Measurements from ENCODE around the gene ADAM12.
"Not testable (repeated sequence)": the region's sequence is repeated elsewhere in the genome, so short reads cannot be mapped to it uniquely, and the experiment has no call there.

Gene ADAM12

GRCh38 chr10:126052171-126052570 is 336.1 kb downstream of the ADAM12 start:
- no peaks in the 10 kb centered on the region for H3K9me3 ChIP-seq (ENCODE audit: insufficient read depth, low read length)
- H3K9ac ChIP-seq (ENCODE audit: low read length), result no peak overlapping the region
- no peak overlapping the region for H2AFZ ChIP-seq (ENCODE audit: low read depth, low read length)
- no peaks in the 10 kb centered on the region for H3K4me1 ChIP-seq (ENCODE audit: low read length)
- H3K36me3 ChIP-seq (replicated peaks; ENCODE audit: low read depth, low read length), result no peaks in the 10 kb centered on the region
- no peak overlapping the region for H3K27ac ChIP-seq (ENCODE audit: low read length)
- H3K27me3 ChIP-seq (ENCODE audit: low read depth, low read length), result no peaks in the 10 kb centered on the region
- H3K4me3 ChIP-seq (ENCODE audit: low read length), result no peak overlapping the region
- H3K4me2 ChIP-seq (ENCODE audit: low read length), result no peak overlapping the region
- TF ChIP-seq EZH2phosphoT487 (IDR thresholded peaks at IDR 0.05; ENCODE audit: low read depth) (no peak), CTCF (IDR thresholded peaks at IDR 0.05; ENCODE audit: low read depth, low read length) (no peak)
- H3K79me2 ChIP-seq (ENCODE audit: low read length), result no peaks in the 10 kb centered on the region
- no peaks in the 10 kb centered on the region for H4K20me1 ChIP-seq (ENCODE audit: insufficient read depth, low read length)

DNA sequence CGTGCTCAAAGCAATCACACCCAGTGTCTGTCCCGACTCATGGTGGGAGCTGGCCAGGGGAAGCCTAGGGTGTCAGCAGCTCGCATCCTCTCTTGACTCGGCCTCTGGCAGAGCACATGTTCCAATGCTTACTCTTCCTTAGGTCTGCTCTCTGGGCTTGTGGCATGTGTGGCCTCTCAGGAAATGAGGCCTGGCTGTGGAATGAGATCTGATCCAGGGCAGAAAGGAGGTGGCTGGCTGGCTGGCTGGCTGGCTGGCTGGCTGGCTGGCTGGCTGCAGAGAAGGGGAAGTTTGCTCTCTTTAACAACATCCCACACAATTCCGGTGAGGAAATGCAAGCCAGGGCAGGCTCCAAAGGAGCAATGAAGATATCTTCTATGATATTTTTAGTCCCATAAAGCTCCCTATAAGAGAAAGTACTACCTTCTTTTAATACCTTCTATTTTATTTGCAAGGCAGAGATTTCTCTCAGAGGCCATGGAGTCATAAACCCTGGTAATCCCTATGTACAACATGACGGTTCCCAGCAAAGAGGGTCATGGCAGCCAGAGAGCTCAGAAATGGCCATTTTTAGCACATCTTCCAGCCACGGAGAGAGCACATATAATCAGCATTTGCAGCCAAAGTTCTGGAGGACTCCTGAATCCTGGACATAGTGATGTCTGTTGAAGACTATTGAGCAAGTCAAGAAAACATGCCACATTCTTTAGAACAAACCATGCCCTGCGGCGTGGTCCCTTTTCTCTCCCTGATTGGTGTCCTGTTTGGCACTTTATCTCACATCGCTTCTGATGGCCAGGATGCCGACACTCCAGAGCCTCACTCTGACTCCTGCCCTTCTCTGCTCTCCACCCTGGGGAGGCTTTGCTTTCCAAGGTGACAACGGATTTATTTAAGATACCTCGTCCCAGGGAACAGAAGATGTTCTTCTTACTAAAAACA is 338.2 kb downstream of the ADAM12 start:
- Histone ChIP-seq H3K4me2 (ENCODE audit: low read length) (no peak overlapping the region), H3K36me3 (replicated peaks; ENCODE audit: low read depth, low read length) (no peaks in the 10 kb centered on the region), H3K9ac (ENCODE audit: low read length) (no peak overlapping the region), H4K20me1 (ENCODE audit: insufficient read depth, low read length) (no peaks in the 10 kb centered on the region), H2AFZ (ENCODE audit: low read depth, low read length) (no peak overlapping the region), H3K27me3 (ENCODE audit: low read depth, low read length) (no peaks in the 10 kb centered on the region), H3K4me3 (ENCODE audit: low read length) (no peak overlapping the region), H3K4me1 (ENCODE audit: low read length) (no peaks in the 10 kb centered on the region), H3K27ac (ENCODE audit: low read length) (no peak overlapping the region), H3K9me3 (ENCODE audit: insufficient read depth, low read length) (no peaks in the 10 kb centered on the region), H3K79me2 (ENCODE audit: low read length) (no peaks in the 10 kb centered on the region)
- TF ChIP-seq CTCF (IDR thresholded peaks at IDR 0.05; ENCODE audit: low read depth, low read length) (no peak), EZH2phosphoT487 (IDR thresholded peaks at IDR 0.05; ENCODE audit: low read depth) (no peak)

GRCh38 chr10:126047749-126048148 is 340.5 kb downstream of the ADAM12 start:
- H3K4me2 ChIP-seq (ENCODE audit: low read length); H3K36me3 ChIP-seq (replicated peaks; ENCODE audit: low read depth, low read length); H4K20me1 ChIP-seq (ENCODE audit: insufficient read depth, low read length); H3K27me3 ChIP-seq (ENCODE audit: low read depth, low read length); H3K9me3 ChIP-seq (ENCODE audit: insufficient read depth, low read length); H3K9ac ChIP-seq (ENCODE audit: low read length); H3K27ac ChIP-seq (ENCODE audit: low read length); H2AFZ ChIP-seq (ENCODE audit: low read depth, low read length); H3K79me2 ChIP-seq (ENCODE audit: low read length); H3K4me3 ChIP-seq (ENCODE audit: low read length): not testable (repeated sequence)
- peaks cover 11% of the 10 kb centered on the region for H3K4me1 ChIP-seq (ENCODE audit: low read length)

- Histone ChIP-seq H3K4me1 (ENCODE audit: low read length) (peaks cover 20% of the 10 kb centered on the region), H3K79me2 (ENCODE audit: low read length) (no peaks in the 10 kb centered on the region), H4K20me1 (ENCODE audit: insufficient read depth, low read length) (no peaks in the 10 kb centered on the region), H3K9me3 (ENCODE audit: insufficient read depth, low read length) (no peaks in the 10 kb centered on the region), H3K36me3 (replicated peaks; ENCODE audit: low read depth, low read length) (no peaks in the 10 kb centered on the region), H3K9ac (ENCODE audit: low read length) (no peak overlapping the region), H3K27ac (ENCODE audit: low read length) (no peak overlapping the region), H3K4me3 (ENCODE audit: low read length) (no peak overlapping the region), H2AFZ (ENCODE audit: low read depth, low read length) (no peak overlapping the region), H3K27me3 (ENCODE audit: low read depth, low read length) (no peaks in the 10 kb centered on the region), H3K4me2 (ENCODE audit: low read length) (no peak overlapping the region)
- no peak for TF ChIP-seq CTCF (IDR thresholded peaks at IDR 0.05; ENCODE audit: low read depth, low read length)
- no peak for TF ChIP-seq EZH2phosphoT487 (IDR thresholded peaks at IDR 0.05; ENCODE audit: low read depth)
Measured at GRCh38 chr10:126046831-126047230, 341.4 kb downstream of the ADAM12 start.

All from OCI-LY3 (cell line).